ENCODE data around the gene AGFG1.

- TF ChIP-seq CTCF (IDR thresholded peaks at IDR 0.05) (no peak), POLR2A (IDR thresholded peaks at IDR 0.05) (no peak)
Measured at GRCh38 chr2:227447606-227448005, 24.4 kb upstream of the AGFG1 start.

All from body of pancreas (tissue), 4 donors.